Activated CD8-positive, alpha-beta memory T cell treated with anti-CD3 and anti-CD28 coated beads for 4 hours (primary cell): ENCODE results near the gene MLLT1.
"Not testable (repeated sequence)": the region's sequence is repeated elsewhere in the genome, so short reads cannot be mapped to it uniquely, and the experiment has no call there.

Source experiments
- DNase-seq, 2 donors: peaks; one replicate each; pipeline ENCODE4 v3.0.0-alpha.2; 2020; ENCODE audit warnings: low read depth in 2 of 2

MLLT1 gene, protein sequence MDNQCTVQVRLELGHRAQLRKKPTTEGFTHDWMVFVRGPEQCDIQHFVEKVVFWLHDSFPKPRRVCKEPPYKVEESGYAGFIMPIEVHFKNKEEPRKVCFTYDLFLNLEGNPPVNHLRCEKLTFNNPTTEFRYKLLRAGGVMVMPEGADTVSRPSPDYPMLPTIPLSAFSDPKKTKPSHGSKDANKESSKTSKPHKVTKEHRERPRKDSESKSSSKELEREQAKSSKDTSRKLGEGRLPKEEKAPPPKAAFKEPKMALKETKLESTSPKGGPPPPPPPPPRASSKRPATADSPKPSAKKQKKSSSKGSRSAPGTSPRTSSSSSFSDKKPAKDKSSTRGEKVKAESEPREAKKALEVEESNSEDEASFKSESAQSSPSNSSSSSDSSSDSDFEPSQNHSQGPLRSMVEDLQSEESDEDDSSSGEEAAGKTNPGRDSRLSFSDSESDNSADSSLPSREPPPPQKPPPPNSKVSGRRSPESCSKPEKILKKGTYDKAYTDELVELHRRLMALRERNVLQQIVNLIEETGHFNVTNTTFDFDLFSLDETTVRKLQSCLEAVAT

DNA sequence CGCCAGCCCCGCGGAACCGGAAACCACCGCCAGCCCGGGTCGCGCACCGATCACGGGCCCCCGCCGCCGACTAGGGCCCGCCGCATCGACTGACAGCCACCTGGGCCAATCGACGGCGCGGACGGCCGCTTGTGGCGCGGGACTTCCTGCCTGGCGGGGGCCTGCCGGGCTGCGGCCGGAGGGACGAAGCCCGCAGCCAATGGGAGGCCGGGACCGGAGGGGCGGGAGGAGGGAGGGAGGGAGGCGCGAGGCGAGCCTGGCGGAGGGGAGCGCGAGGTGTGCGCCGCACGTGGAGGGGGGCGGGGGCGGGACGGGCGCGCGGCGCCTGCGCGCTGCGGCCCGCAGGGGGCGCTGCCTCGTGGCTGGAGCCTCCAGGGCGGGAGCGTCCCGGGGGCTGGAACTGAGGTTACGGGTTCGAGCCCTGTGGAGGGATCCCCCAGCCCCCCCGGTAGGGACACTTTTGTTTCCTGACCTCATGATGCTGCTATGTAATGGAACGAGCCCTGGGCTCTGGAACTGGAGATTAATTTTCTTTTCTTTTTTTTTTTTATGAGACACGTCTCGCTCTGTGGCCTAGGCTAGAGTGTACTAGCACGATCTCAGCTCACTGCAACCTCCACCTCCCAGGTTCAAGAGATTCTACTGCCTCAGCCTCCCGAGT, at the start of gene MLLT1:
TSS of gene MLLT1 (minus strand) at position 45 of the 661 bp plus-strand sequence. CDS start 191 bp downstream, outside the sequence.
- DNase-seq, result peak; percentile 92

DNA sequence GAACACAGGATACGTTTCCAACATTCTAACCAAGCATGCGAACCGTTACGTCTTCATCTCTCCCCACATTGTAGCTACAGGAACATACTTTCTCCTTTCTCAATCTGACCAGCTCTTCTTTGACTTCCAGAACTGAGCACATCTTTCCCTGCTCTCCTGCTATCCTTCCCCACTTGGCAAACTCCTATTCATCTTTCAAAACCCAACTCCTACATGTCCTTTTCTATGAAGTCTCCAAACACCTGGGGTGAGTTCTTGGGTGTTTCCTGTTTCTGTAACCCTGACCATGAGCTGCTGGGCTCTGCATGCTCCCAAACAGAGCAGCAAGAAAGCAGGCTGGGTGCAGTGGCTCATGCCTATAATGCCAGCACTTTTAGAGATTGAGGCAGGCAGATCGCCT, 47.0 kb upstream of the MLLT1 start:
- DNase-seq, result no peak

DNA sequence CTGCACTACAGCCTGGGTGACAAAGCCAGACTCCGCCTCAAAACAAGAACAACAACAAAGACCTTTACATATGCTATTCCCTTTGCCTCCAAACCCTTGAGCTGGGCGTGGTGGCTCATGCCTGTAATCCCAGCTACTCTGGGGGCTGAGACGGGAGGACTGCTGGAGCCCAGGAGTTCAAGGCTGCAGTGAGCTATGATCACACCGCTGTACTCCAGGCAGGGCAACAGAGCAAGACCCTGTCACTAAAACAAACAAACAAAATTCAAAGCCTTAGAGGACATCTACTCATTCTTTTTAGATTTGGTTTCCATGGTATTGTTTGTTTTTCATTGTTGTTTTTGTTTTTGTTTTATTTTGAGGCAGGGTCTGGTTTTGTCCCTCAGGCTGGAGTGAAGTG, 45.8 kb upstream of the MLLT1 start:
- DNase-seq, result no peak

DNA sequence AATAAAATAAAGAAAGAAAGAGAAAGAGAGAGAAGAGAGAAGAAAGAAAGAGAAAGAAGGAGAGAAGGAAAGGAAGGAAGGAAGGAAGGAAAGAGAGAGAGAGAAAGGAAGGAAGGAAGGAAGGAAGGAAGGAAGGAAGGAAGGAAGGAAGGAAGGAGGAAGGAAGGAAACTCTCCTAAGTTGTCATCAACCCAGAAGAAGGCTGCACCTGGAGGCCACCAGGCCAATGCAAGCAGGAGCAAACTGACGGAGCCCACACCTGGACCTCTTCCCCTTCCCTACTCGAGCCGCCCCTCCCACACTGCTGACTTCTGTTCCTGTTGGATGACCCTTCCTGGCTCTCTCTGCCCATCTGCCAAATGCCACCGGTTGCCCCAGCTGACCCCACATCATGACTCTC, 45.0 kb upstream of the MLLT1 start:
- DNase-seq, result no peak

DNA sequence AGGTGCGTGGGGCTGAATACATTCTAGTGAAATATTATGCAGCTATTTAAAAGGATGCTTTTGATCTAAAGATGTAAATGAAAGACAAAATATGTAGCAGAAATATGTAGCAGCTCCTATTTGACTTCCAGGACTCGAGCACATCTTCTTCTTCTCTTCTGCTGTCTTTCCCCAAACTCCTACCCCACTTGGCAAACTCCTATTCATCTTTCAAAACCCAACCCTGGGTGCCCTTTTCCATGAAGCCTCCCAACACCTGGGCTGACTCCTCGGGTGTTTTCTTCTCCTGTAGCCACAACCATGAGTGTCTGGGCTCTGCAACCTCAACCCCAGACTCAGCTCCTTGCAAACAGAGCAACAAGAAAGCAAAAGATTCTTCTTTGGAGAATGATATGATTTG, 42.5 kb upstream of the MLLT1 start:
- DNase-seq, result no peak

DNA sequence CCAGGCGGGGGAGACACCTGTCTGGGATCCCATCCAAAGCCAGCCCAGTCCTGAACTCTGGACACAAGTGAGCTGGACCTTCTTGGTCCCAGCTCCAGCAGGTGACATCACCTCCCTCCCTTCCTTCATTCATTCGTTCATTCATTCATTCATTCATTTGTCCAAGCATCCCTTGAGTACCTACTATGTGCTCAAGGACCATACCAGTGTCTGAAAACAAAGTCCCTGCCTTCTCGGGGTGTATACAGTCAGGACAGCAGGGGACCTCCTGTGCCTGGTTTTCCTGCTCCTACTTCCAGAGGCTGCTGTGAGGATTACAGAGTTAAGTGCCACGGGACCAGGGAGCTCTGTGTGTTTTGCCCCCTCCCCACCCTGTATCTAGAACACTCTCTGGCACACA, 39.6 kb upstream of the MLLT1 start:
- DNase-seq, result no peak

DNA sequence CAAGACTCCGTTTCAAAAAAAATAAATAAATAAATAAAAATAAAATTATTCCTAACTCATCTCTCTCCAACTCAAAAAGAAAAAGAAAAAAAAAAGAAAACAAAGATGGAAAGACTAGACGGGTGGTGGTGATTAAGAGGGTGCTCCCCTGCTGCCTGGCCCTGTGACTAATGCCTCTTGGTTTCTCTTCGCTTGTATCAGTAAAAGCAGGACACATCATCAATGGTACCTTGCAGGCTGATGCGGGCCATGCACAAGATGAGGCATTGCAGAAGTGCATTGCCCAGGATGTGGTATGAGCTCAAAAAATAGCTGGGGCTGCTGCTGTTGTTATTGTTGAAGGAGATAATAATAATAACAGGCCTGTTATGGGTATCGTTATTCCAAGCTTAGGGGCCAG, 39.0 kb upstream of the MLLT1 start:
- DNase-seq, result no peak

DNA sequence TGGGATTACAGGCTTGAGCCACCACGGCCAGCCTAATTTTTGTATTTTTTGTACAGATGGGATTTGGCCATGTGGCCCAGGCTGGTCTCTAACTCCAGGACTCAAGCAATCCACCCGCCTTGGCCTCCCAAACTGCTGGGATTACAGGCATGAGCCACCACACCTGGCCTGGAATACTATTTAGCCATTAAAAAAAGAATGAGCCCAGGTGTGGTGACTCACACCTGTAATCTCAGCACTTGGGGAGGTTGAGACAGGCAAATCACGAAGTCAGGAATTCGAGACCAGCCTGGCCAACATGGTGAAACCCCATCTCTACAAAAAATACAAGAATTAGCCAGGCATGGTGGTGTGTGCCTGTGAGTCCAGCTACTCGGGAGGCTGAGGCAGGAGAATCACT, 35.9 kb upstream of the MLLT1 start:
- DNase-seq, result not testable (repeated sequence)

DNA sequence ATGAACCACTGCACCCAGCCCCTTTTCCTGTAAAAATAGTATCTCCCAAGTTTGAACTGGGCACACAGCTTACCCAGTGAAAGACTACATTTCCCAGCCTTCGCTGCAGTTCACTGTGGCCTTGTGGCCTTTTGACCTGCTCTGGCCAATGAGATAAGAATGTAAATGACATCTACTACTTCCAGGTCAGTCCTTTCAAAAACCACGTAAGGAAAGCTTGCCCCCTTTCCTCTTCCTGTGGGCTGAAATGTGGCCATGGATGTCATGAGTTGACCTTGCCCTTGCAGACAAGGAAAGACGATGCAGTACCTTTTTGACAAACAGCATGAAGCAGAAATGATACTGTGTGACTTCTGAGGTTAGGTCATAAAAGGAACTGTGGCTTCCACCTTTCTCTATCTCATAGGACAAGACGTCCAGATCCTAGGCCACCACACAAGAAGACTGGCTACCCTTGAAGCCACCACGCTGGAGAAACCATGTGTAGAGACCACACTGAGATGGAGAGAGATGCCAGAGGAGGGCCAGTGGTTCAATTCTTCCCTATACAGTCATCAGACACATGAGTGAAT, 33.7 kb upstream of the MLLT1 start:
- DNase-seq, result no peak

DNA sequence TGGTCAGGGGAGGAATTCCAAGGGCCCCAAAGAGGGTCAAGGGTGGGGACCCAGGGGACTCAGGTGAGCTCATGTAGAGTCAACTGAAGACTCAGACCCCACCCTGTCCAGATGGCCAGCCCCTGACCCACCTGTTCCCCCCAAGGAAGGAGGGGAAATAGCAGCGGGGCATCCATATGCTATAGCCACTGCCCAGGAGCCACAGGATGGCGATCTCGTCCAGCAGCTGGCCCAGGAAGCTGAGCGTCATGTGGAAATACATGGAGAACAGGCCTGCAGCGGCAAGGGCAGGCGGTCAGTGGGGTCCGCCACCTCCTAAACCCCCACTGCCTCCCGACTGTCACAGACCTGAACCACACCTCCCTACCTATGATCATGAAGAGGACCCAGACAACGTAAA, 32.2 kb upstream of the MLLT1 start:
- DNase-seq, result no peak

DNA sequence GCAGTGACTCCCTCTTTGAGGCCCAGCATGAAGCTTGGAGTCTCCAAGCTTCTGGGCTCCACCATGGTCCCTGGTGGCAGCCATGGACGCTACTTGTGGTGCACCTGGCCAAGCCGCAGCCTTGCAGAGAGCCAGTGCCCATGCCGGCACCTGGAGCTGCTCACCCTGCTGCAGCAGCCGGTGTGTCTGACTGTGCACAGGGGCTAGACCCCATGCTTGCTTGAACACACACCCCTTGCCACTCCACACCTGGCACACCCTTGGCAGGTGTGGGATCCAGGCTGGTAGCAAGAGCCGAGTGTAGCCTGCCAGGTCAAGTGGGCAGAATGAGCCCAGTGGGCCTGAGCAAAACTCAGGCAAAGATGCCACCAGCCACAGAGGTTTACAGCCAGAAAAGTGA, 18.6 kb upstream of the MLLT1 start:
- DNase-seq, result no peak

DNA sequence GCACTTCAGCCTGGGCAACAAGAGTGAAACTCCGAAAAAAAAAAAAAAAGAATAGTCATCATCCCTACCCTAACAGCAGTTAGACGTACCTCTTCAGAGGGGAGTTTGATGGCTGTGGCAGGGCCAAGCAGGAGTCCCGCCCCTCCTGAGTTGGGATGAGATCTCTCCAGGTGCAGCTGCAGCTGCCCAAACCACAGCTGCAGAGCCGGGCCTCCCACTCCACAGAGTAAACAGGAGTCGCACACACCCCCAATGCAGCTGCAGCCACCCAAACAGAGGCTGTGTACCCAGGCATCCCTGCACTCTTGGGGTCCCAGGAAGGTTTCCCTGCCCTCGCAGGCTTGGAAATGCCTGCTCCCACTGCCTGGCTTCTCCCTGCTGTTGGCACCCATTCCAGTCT, 17.4 kb upstream of the MLLT1 start:
- DNase-seq, result no peak

DNA sequence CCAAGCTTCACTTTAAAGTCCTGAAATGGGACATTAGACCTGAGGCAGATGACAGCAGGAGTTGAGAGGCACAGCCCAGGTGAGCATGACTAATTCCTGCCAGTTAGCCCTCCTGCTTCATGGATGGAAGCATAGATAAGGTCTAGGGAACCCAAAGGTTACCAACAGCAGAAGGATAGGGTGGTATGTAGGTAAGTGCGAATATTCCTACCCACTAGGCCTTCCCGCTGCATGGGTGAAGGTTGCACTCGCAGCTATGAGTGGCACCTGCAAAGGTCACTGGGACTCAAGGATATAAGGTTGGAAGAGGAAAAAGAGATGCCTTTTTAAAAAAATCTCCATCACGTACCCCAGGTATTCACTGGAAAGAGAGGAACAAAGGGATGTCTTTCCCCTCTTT, 12.2 kb upstream of the MLLT1 start:
- DNase-seq, result no peak

DNA sequence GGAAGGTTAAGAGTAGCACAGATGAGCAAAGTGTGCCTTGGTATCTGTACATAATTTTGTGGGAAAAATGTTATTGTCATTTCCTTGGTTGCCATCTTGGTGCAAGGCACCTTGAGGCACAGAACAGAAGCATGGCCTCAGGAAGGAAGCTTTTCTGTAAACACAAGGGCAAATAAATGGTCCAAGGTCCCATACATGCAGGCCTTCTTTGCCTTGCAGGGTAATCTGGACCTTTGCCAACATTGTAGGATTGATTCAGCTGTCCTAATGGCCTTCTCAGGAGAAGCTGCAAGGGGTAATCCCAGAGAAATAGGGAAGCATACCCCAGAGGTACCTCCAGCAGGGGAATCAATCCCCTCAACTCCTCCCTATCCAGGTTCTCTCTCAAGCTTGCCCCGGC, 9.0 kb upstream of the MLLT1 start:
- no peak for DNase-seq

DNA sequence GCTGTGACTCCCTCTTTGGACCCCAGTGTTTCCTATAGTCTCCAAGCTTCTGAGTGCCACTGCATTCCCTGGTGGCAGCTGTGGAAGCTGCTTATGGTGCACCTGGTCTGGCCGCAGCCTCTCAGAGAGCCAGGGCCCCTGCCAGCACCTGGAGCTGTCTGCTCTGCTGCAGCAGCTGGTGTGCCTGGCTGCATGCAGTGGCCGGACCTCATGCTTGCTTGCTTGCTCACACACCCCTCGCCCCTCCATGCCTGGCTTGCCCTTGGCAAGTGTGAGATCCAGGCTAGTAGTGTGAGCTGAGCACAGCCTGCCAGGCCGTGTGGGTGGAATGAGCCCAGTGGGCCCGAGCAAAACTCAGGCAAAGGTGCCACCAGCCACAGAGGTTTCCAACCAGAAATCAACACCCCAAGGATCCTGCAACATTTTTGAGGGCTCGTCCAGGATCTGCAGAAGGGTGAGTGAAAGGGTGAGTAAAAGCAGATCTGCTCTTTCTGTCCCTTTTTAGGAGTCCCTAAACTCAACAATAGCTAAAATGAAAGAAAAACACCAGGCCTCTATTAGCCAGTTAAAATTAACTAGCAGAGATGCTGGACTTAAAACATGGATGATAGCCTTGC, 7.6 kb upstream of the MLLT1 start:
- no peak for DNase-seq

DNA sequence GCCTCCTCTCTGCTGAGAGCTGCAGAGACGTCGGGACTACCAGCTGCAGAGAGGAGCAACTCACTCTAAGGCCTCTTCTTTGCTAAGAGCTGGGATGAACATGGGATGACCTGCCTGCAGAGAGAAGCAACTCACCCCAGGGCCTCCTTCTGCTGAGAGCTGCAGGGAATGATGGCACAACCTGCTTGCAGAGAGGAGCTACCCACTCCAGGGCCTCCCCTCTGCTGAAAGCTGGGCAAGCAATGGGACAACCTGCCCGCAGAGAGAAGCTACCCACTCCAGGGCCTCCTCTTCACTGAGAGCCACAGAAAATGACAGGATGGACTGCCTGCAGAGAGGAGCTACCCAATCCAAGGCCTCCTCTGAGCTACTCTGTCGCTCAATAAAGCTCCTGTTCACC, 6.9 kb upstream of the MLLT1 start:
- DNase-seq, result no peak

DNA sequence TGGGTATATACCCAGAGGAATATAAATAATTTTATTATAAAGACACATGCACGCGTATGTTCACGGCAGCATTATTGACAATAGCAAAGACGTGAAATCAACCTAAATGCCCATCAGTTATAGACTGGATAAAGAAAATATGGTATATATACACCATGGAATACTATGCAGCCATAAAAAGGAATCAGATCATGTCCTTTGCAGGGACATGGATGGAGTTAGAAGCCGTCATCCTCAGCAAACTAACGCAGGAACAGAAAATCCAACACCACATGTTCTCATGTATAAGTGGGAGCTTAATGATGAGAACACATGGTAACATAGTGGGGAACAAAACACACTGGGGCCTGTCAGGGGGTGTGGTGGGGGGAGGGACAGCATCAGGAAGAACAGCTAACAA, 2.6 kb upstream of the MLLT1 start:
- not testable (repeated sequence) for DNase-seq

DNA sequence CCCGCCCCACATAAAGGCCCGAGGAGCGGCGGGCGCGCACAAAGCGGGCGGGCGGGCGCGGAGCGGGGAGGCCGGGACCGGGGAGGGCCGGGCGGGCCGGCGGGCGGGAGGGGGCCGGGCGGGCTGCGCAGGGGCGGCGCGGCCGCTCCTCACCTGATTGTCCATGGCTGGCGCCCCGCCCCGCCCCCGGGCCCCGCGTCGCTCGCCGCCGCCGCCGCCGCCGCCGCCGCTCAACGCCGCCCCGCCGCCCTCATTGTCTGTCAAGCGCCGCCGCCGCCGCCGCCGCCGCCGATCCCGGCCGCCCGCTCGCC, 200 bp downstream of the MLLT1 start:
- no peak for DNase-seq

DNA sequence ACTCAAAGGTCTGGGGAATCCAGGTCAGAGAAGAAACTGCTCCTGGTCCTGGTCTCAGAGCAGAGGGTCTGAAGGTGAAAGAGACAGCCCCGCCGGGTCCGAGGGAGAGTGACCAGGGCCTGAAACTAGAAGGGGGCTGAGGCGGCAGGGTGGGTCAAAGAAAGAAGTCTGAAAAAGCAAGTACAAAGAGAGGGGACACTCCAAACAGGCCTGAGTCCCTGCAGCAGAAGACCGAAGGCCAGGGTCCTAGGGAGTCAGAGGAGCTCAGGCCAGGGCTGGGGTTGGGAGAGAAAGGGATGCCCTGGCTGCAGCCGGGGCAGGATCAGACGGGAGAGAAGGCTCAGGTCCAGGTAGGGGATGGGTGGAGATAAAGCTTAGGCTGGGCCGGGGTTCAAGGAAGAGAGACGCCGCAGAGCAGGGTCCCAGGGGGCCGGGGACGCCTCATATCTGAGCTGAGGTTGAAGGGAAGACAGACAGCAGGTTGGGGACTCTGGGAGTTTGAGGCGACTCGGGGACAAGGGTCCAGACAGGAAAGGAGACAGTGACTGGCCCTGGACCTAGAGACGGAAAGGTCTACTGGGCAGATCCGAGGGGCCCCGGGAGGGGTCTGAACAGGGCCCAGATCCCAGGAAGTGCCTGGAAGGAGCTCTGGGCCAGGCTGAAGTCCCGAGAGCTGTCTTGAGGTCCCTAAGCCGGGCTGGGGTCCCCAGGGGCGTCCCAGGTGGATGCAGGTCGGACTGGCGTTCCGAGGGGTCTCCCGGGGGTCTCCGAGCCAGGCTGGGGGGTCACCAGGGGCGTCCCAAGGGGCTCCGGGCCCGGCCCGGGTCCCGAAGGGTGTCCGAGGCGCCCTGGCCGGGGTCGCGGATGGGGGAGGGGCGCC, 795 bp downstream of the MLLT1 start:
- DNase-seq, result no peak

DNA sequence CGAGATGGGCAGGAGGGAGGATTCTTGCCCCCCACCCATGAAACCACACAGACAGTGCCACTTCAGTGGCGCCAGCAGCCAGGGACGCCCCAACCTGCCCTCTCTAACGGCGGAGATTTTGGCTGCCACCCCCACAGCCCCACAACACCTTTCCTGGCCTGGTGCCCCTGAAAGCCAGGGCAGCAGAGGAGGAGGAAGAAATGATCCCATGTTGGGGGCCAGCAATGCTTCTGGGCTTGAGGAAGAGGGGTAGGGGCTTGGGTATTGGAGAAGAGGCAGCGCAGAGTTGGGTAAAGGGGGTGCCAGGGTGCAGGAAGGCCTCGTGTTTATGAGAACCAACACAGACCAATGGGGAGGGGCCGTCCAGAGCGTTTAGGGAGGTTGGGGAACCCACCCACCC, 1.7 kb downstream of the MLLT1 start:
- no peak for DNase-seq

DNA sequence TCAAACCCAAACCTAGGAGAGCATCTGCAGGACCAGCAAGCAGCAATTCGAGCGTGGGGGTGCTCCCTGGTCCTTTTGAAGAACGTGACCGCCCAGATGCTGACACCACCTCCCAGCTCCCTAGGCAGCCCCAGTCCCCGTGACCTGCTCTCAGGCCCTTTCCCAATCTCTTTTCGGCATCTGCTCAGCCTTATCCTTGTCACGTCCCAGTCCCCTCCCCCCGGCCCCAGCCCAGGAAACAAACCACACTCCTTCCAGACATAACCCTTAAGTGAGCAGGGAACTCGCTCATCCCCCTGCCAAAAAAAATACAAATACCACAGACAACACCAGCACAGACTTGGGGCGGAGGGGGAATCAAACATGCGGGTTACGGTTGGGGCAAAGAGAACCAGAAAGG, 3.3 kb downstream of the MLLT1 start:
- no peak for DNase-seq
